Panc1 (cell line): Measurements from ENCODE around the gene CCDC18. TPM values are rescaled to one million over a fixed set of nuclear protein-coding genes. Genes with fewer than 3 reads are reported as not detected.
"Not testable (repeated sequence)": the region's sequence is repeated elsewhere in the genome, so short reads cannot be mapped to it uniquely, and the experiment has no call there.

ENCODE experiments used
- ATAC-seq: fragments of 200-7000 bp; cut with Tn5 transposase; 2 replicates; pipeline ENCODE4 v1.9.1; 2020; ENCODE audit warnings: mild to moderate bottlenecking, moderate library complexity
- BruUV-seq: library from RNA; stranded (reverse); fragments of 400-500 nt; replicated peaks from 2 replicates; lab custom pipeline; 2021; lab: Mats Ljungman, UMichigan
- CTCF ChIA-PET: fragments of 300-600 bp; sonication (Branson Sonifier 250); formaldehyde crosslinking; loops from one replicate; lab custom pipeline; 2022; ENCODE audit warnings: antibody characterized with exemption; lab: Charles Lee
- POLR2A ChIA-PET: fragments of 300-600 bp; sonication (Branson Sonifier 250); formaldehyde crosslinking; loops from one replicate; lab custom pipeline; 2022; ENCODE audit warnings: antibody characterized with exemption; lab: Charles Lee
- DNase-seq: peaks from one replicate; pipeline ENCODE4 v3.0.0-alpha.2; 2010; ENCODE audit warnings: low read depth, low spot score
- H3K27ac ChIP-seq: 2 replicates; pipeline ENCODE4 v1.5.1; 2011; ENCODE audit warnings: mild to moderate bottlenecking, low read length, inconsistent platforms
- H3K27me3 ChIP-seq: fragments of 200-500 bp; sonication (Bioruptor generic); 2 replicates; pipeline ENCODE4 v1.6.0; 2014; ENCODE audit warnings: low read length, inconsistent platforms; ENCODE audit not compliant: control insufficient read depth, insufficient read depth
- H3K36me3 ChIP-seq: fragments of 200-500 bp; sonication (Bioruptor generic); 2 replicates; pipeline ENCODE4 v1.5.1; 2014; ENCODE audit warnings: inconsistent platforms, mild to moderate bottlenecking, low read length, moderate library complexity; ENCODE audit not compliant: control insufficient read depth, insufficient read depth
- H3K4me1 ChIP-seq: 2 replicates; pipeline ENCODE4 v1.5.1; 2011; ENCODE audit warnings: inconsistent platforms, mild to moderate bottlenecking, low read length, moderate library complexity; ENCODE audit not compliant: control insufficient read depth, insufficient read depth
- H3K4me3 ChIP-seq, 2 experiments: 2 replicates each; pipeline ENCODE4 v1.5.1; 2011 to 2012; ENCODE audit warnings: low read depth in 2 of 2, low read length in 2 of 2, mild to moderate bottlenecking in 2 of 2, inconsistent platforms in 1 of 2, moderate library complexity in 1 of 2
- H3K9me3 ChIP-seq: fragments of 200-500 bp; sonication (Bioruptor generic); 2 replicates; pipeline ENCODE4 v1.5.1; 2014; ENCODE audit warnings: low read depth, mild to moderate bottlenecking, inconsistent platforms, low read length, moderate library complexity; ENCODE audit not compliant: control insufficient read depth, insufficient read depth
- CTCF ChIP-seq: fragments of 450-650 bp; IDR thresholded peaks from 2 replicates; pipeline ENCODE4 v1.5.1; 2017; ENCODE audit warnings: mild to moderate bottlenecking
- POLR2AphosphoS5 ChIP-seq: IDR thresholded peaks from 2 replicates; pipeline ENCODE4 v1.6.1; 2012; ENCODE audit warnings: mild to moderate bottlenecking, low read depth, low read length, moderate library complexity
- REST ChIP-seq, 2 experiments: IDR thresholded peaks; 2 replicates each; pipeline ENCODE4 v1.6.1; 2011 to 2012; ENCODE audit warnings: low read depth in 2 of 2, control low read depth in 1 of 2, low read length in 1 of 2, mild to moderate bottlenecking in 1 of 2, moderate library complexity in 1 of 2; ENCODE audit not compliant: insufficient read depth in 1 of 2
- SIN3A ChIP-seq: IDR thresholded peaks from 2 replicates; pipeline ENCODE4 v1.6.1; 2012; ENCODE audit warnings: low read depth, mild to moderate bottlenecking, low read length, moderate library complexity, borderline replicate concordance; ENCODE audit not compliant: insufficient read depth
- TCF7L2 ChIP-seq: IDR thresholded peaks from 2 replicates; pipeline ENCODE4 v1.6.1; 2011; ENCODE audit warnings: mild to moderate bottlenecking, low read depth, low read length, inconsistent platforms
- in situ Hi-C: cut with HindIII; loops from 2 replicates; pipeline ENCODE4 v1.10.0; 2016; ENCODE audit warnings: low sequenced_read_pairs, low pct_unique_long_range_greater_than_20kb
- intact Hi-C: fragments of 100-400 bp; cut with micrococcal nuclease; formaldehyde crosslinking; loops from one replicate; pipeline ENCODE4 v1.10.0; 2022; ENCODE audit not compliant: unreplicated experiment
- total RNA-seq: library from RNA; stranded (reverse); gene quantifications from one replicate; pipeline ENCODE4 v1.2.1, GENCODE V29; 2021; ENCODE audit not compliant: unreplicated experiment

CCDC18 gene
- total RNA-seq, 1 experiment from 2014 or later = 11.6 TPM

- no peaks in the 10 kb centered on the region for H3K4me1 ChIP-seq
- no peak for TF ChIP-seq TCF7L2
- TF ChIP-seq SIN3A = no peak
- TF ChIP-seq CTCF = no peak
- no peak for TF ChIP-seq POLR2AphosphoS5
- in situ Hi-C loops = no loop called here
- no peaks in the 10 kb centered on the region for H3K36me3 ChIP-seq
- ChIA-PET POLR2A (interaction anchor here (0.5 kb wide), 1 partner anchor 95 kb away, joined by 3 read pairs; no protein-coding TSS in a partner anchor), CTCF (no interaction called here)
- BruUV-seq = no TSS peak
- intact Hi-C loops = no loop called here
- DNase-seq (no peak), ATAC-seq (no peak)
- H3K9me3 ChIP-seq = no peaks in the 10 kb centered on the region
- H3K27me3 ChIP-seq = no peaks in the 10 kb centered on the region
- no peak overlapping the region for H3K27ac ChIP-seq
- no peak overlapping the region for H3K4me3 ChIP-seq
Measured at GRCh38 chr1:93275634-93276295, 95.2 kb downstream of the CCDC18 start.

GRCh38 chr1:93277530-93277929 lies 97.0 kb downstream of the CCDC18 start:
- H3K9me3 ChIP-seq, CTCF ChIA-PET, POLR2A ChIA-PET, intact Hi-C loops, H3K27ac ChIP-seq, H3K4me3 ChIP-seq, in situ Hi-C loops, DNase-seq, H3K36me3 ChIP-seq, ATAC-seq, H3K27me3 ChIP-seq, H3K4me1 ChIP-seq, BruUV-seq: not testable (repeated sequence)

GRCh38 chr1:93283496-93283895 lies 103.0 kb downstream of the CCDC18 start:
- intact Hi-C loops = no loop called here
- Histone ChIP-seq H3K9me3 (no peaks in the 10 kb centered on the region), H3K36me3 (no peaks in the 10 kb centered on the region), H3K27me3 (no peaks in the 10 kb centered on the region), H3K4me1 (no peaks in the 10 kb centered on the region), H3K27ac (no peak overlapping the region), H3K4me3 (no peak overlapping the region)
- CTCF ChIA-PET = no interaction called here
- no peak for TF ChIP-seq REST (IDR thresholded peaks at IDR 0.05; ENCODE audit: insufficient read depth in 1 of 2, low read depth in 2 of 2, low read length in 1 of 2)
- no peak for TF ChIP-seq CTCF
- no peak for TF ChIP-seq TCF7L2
- TF ChIP-seq SIN3A = no peak
- no peak for TF ChIP-seq POLR2AphosphoS5
- DNase-seq (no peak), ATAC-seq (no peak)
- BruUV-seq = no TSS peak
- in situ Hi-C loops = no loop called here
- POLR2A ChIA-PET = interaction anchor here (0.6 kb wide), 1 partner anchor 665 kb away, joined by 6 read pairs; no protein-coding TSS in a partner anchor
